GM10248 (cell line): ENCODE results near the gene NUB1.

Experiments used
- CTCF ChIA-PET: fragments of 300-600 bp; sonication (Branson Sonifier 250); formaldehyde crosslinking; extraction: SDS; loops from one replicate; lab custom pipeline; 2021; ENCODE audit warnings: antibody characterized with exemption; lab: Yijun Ruan, JAX
- POLR2A ChIA-PET: fragments of 350-650 bp; sonication (Branson Sonifier 250); formaldehyde crosslinking; extraction: SDS; loops from one replicate; lab custom pipeline; 2020; ENCODE audit warnings: antibody characterized with exemption; lab: Yijun Ruan, JAX
- DNase-seq: peaks from one replicate; pipeline ENCODE4 v3.0.0; 2012; ENCODE audit errors: extremely low spot score
- TF ChIP-seq, protein P1 (sequence below): IDR thresholded peaks from 2 replicates; pipeline ENCODE4 v1.5.1; 2012; ENCODE audit warnings: mild to moderate bottlenecking, low read depth; ENCODE audit errors: extremely low read depth, missing control alignments, control extremely low read depth

The NUB1 gene

DNA sequence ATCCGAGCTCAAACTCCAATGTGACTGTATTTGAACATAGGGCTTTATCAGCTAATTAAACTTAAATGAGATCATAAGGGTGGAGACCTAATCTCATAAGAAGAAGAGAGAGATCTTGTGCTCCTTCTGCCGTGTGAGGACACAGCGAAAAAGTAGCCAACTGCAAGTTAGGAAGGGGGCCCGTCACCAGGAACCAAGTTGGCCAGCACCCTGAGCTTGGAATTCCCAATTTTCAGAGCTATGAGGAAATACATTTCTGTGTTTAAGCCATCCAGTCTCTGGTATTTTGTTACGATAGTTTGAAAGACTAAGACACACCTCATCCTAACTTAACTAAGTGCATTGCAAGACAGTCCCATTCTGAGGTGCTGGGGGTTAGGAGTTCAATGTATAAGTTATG is 82.3 kb downstream of the NUB1 start:
- TF ChIP-seq, protein P1, sequence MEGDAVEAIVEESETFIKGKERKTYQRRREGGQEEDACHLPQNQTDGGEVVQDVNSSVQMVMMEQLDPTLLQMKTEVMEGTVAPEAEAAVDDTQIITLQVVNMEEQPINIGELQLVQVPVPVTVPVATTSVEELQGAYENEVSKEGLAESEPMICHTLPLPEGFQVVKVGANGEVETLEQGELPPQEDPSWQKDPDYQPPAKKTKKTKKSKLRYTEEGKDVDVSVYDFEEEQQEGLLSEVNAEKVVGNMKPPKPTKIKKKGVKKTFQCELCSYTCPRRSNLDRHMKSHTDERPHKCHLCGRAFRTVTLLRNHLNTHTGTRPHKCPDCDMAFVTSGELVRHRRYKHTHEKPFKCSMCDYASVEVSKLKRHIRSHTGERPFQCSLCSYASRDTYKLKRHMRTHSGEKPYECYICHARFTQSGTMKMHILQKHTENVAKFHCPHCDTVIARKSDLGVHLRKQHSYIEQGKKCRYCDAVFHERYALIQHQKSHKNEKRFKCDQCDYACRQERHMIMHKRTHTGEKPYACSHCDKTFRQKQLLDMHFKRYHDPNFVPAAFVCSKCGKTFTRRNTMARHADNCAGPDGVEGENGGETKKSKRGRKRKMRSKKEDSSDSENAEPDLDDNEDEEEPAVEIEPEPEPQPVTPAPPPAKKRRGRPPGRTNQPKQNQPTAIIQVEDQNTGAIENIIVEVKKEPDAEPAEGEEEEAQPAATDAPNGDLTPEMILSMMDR = no peak
- CTCF ChIA-PET = interaction anchor here (0.9 to 1.3 kb wide), 2 partner anchors 11 to 14 kb away, joined by 3 to 4 read pairs; no protein-coding TSS in a partner anchor
- POLR2A ChIA-PET = no interaction called here
- no peak for DNase-seq

DNA sequence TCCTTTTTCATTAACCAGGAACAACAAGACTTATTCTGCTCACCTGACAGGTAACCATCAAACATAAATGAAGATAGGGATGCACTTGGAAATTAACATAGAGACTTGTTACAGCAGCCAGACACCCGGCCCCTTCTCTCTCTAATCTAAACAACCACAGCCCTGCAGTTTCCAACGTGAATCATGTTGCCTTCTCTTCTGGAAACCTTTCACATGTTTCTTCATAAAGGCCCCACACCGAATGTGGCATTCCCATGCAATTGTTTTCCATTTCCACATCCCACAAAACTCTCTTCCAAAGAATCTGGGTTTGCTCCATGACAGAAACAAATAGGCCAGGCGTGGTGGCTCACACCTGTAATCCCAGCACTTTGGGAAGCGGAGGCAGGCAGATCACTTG is 83.2 kb downstream of the NUB1 start:
- POLR2A ChIA-PET = no interaction called here
- no peak for DNase-seq
- CTCF ChIA-PET = no interaction called here
- TF ChIP-seq, protein P1 = no peak

DNA sequence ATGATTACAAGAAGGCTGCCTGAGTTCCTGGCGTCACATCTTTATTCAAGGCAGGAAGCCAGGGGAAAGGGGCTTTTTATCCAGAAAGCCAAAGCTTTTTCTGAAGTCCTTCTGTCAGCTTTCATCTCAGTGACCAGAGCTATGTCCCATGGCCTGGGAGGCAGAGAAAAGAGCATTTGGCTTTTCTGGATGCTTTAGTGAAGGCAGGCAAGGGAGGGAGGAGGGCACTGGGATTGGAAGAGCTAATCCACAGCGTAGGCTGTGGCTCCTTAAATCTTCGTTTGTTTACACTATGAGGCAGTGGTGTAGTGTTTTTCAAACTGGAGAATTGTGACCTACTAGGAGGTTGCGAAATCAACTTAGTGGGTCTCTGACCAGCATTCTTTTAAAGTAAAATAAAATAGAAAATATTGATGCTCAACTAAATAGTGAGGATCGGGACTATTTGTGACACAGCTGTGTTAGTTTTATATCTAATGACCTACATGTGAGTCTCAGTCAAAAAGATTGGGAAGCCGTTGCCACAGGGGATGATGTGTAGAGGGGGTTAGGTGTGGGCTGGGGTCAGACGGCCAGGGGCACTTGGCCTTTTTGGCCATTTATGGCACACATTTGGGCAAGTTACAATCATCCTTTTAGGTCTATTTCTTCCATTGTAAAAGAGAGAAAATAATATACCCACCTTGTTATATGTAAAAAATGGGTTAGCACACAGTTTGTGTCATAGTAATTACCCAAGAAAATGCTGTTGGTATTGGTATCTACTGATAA is 84.2 kb downstream of the NUB1 start:
- CTCF ChIA-PET = no interaction called here
- no peak for DNase-seq
- TF ChIP-seq, protein P1 = no peak
- POLR2A ChIA-PET = no interaction called here

DNA sequence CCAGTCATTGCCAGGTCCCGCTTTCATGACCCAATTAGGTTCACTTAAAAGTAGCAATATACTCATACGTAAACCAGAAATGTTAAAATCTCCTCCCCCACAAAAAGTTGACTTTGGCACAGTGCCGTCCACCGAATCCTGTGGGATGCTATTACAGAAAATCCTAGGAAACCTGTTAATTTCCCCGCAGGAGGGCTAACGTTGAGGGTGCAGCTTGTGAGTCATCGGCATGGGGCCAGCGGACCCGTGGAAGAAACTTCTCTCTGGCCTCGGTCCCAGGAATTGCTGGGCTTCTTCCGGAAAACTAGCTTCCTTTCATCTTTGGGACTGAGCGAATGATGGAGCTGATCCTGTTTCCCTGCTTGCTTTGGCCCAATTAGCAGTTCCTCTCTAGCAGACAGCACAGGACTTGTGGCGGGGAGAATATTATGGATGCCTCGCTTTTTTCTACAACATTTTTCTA is 84.9 kb downstream of the NUB1 start:
- POLR2A ChIA-PET = no interaction called here
- CTCF ChIA-PET = no interaction called here
- TF ChIP-seq, protein P1 = no peak
- no peak for DNase-seq

DNA sequence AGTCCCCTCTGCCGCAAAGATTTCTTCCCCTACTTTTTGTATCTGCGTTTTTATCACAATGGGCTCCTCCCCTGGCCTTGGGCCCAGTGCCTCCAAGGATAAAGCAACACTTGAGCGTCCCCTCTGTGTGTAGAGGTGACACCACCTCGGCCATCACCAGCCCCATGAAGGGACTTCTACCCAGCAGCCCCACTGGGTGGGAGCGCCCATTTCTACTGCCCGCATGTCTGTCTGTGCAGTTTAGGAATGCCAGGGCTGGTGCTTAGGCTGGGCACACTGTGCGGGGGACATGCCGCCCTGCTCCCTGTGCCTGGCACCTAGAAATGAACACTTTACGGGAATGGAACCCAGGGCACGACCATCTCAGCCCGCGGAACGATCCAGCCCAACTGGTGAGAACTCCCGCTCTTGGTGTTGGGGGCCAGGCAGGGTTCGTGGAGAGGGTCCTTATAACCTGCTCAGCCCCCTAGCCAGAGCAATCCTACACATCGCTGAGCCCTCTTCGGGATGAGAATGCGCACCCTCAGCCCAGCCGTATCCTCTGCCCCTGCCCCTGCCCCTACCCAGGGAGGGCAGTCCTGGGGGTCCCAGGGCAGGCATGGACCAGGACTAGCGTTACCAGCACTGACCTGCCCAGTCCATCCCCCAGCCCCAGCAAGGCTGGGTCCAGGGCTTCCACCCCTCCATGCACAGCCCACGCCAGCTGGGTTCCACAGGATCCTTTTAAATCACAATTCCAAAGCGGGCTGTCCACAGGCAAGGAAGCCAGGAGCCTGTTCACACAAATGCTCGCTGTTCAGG is 85.5 kb downstream of the NUB1 start:
- ChIA-PET CTCF (no interaction called here), POLR2A (no interaction called here)
- TF ChIP-seq, protein P1 = no peak
- DNase-seq = no peak

DNA sequence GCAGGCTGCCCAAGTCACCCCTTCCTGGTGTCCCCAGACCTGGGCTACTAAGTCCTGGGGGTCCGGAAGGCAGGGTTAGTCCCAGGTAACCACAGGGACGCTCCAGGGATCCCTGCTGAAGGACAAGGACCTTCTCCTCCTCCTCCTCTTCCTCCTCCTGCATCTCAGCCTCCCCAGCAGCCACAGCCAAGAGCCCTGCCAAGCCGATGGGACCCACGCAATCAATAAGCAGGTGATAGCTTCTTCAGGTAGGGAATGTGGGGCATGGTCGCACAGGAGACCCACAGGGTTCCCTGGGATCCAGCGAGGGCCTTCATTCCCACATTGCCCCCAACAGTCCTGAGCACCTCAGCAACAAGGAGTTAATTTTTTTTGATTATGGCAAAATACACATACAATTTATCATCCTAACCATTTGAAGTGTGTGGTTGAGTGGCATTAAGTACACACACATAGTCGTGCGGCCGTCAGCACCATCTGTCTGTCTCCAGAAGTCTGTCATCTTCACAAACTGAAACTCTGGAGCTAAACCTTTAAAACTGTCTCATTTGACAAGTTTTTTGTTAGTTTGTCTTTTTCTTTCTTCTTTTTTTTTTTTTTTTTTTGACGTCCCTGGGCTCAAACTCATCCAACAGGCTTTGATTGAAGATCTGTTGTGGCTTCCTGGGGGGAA is 86.2 kb downstream of the NUB1 start:
- POLR2A ChIA-PET = no interaction called here
- CTCF ChIA-PET = no interaction called here
- TF ChIP-seq, protein P1 = no peak
- DNase-seq = no peak
